Hematopoietic multipotent progenitor cell treated with erythropoietin and hydrocortisone succinate and interleukin-3 and kit ligand, for 15 days (in vitro differentiated cells): ENCODE results near the gene MYT1.
"Not testable (repeated sequence)": the region's sequence is repeated elsewhere in the genome, so short reads cannot be mapped to it uniquely, and the experiment has no call there.

Experiments used
- DNase-seq: peaks from one replicate; pipeline ENCODE4 v3.0.0-alpha.2; 2015; ENCODE audit warnings: low spot score

The MYT1 gene

DNA sequence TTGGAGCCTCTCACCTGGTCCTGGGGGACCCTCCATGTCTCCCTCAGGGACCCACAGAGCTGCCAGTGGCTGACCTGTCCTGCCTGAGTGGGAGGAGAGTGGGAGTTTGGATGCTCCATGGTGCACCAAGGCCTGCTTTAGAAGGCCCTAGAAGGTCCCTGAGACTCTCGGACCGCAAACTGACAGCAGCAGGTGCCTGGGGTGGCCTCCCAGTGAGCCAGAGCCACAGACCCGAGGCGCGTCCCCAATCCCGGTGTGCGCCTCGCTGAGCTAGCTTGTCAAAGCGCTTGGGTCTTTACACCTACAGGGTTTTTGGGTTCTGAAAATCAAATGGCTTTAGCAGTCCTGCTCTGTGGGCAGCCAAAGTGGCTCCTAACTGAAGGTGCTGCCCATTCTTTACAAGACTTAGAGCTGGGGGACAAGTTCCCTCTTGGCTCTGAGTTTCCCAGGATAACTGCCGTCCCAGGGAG, 4.9 kb downstream of the MYT1 start:
- no peak for DNase-seq

DNA sequence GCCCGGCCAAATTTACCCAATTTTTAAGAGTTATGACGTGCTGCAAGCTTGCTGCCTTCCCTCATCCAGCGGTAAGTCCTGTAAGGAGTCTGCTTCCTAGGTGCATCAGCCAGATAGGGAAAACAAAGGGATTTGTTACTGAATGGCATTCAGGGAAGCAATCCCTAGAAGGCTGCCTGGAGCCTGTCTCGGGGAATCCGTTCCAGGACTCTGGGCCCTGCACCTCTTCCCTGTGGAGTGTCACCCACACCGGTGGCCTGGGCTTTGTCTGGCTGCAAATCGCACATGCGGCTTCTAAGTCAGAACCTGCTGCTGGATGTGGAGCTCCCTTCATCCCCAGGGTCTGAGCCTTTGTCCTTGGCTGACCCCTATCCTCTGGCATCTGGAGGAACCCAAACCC, 7.0 kb downstream of the MYT1 start:
- DNase-seq = no peak

DNA sequence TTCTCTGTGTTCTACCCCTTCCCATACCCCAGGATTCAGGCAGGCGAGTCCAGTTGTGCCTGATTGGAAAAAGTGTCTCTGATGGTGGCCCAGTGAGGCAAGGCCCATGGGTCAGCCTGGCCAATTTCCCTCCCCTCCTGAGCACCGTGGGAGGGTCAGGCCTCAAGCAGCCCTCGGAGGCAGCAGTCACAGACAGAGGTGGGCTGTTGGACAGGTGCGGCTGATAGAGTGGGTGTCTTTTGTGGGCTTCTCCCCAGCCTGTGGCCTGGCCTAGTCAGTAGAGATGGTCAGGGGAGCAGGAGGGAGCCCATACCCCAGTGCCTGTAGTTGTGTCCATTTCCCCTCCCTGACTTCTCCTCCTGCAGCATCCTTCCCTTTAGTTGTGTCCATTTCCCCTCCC, 8.9 kb downstream of the MYT1 start:
- DNase-seq = no peak

DNA sequence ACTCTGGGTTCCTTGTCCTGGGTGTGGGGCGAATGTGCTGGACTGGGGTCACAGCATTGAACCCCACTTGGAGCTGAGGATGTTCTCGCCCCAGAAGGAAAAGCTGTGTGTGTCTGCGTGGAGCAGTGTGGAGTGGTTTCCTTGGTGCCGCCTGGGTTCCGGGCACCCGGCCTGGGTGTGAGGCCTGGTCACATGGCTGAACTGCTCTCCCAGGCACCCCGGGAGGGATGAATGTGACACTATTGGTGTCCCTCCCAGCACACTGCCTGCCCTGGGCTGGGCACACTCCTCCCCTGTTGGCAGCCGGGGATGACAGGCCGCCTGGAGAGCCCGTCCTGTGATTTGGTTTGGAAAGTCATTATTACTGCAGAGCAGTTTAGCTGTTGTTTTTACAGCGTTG, 12.3 kb downstream of the MYT1 start:
- DNase-seq = no peak

DNA sequence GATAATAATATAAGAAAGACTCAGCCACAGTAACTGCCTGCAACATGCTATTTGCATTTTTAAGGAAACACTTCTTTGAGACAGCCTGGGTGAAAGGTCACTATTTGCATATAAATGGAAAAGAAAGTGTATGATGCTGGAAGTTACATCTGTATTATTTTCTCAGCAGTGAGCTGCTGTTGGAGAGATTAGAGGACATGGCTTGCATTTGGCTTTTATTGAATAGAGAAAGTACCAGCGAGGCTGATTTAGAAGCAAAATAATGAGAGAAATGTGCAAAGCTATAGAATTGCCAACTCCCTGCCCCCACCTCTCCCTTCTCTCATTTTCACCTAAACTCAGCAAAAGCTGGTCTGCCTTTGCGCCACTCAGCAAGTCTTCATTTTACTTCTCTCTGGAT, 12.7 kb downstream of the MYT1 start:
- no peak for DNase-seq

DNA sequence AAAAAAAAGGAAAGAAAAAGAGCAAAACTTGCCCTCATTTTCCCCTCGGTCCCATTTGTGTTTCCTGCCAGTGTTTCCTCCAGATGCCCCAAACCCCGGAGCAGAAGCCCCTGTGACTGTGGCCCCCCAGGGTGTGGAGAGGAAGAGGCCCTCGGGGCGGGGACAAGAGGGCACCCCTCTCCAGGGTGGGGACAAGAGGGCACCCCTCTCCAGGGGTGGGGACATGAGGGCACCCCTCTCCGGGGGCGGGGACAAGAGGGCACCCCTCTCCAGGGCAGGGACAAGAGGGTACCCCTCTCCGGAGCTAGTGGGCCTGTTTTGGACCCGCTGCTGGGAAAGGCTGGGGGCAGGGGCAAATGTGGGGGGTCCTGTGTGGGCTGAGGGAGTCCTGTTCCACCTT, 13.1 kb downstream of the MYT1 start:
- no peak for DNase-seq

DNA sequence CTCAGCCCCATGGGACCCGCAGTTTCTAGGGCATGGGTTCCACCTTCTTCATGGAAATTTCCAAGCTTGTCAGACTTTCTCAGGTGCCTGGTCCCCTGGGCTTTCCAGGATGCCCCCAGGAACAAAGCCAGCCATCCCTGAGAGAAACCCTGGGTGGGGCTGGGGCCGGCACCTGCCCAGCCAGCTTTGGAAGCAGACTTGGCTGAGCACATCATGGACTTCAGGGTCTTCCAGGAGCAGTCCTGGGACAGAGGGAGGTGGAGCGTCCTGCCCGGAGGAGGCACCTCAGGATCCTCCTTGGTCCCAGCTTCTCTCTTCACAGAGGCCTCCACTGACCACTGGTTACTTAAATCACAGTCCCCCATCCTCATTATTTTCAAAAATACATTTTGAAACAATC, 13.5 kb downstream of the MYT1 start:
- no peak for DNase-seq

DNA sequence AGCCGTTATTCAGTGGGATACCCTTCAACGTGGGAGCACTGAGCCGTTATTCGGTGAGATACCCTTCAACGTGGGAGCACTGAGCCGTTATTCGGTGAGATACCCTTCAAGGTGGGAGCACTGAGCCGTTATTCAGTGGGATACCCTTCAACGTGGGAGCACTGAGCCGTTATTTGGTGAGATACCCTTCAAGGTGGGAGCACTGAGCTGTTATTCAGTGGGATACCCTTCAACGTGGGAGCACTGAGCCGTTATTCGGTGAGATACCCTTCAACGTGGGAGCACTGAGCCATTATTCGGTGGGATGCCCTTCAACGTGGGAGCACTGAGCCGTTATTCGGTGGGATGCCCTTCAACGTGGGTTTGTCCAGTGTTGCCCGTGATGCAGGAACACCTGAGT, 14.7 kb downstream of the MYT1 start:
- DNase-seq = not testable (repeated sequence)

DNA sequence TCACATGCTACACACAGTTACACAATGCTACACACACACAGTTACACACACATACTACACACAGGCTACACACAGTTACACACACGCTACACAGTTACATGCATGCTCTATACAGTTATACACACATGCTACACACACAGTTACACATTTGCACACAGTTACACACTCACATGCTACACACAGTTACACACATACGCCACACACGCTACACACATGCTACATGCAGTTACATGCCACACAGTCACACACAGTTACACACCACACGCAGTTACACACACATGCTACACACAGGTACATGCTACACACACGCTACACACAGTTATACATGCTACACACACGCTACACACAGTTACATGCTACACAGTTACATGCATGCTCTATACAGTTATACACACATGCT, 15.6 kb downstream of the MYT1 start:
- no peak for DNase-seq

DNA sequence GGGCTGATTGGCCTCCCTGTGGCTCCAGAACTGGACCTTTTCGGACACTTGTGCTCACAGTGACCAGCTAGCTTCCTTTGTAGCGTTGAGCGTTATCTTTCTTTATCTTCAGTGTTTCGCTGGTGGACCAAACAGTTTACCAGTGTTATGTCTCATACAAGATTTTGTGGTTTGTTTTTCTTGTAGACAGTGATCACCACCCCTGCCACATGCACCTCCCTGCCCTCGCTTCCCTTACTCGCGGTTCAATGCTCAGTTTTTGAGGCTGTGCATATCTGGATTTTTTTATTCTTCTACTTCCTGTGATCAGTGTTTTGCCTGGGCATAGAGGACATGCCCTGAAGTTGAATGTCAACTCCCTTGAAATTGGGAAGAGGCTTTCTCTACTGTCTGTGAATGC, 16.4 kb downstream of the MYT1 start:
- DNase-seq = no peak

DNA sequence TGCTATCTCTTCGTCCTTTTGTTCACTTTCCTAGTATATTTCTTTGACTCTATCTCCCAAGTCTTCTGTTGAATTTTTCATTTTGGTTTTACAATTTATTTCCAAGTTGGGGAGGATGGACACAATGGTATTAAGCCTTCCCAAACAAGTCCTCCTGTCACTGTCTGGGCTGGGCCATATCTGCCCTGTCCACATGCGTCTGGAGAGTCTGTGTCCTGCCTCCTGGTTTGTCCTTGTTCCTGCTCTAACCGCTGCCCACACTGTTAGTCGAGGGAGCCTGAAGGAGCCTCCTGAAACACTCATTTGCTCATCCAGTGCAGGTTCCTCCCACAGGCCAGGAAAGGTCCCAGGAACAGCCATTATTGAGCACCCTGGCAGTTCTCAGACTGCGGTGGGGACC, 17.1 kb downstream of the MYT1 start:
- DNase-seq = no peak

DNA sequence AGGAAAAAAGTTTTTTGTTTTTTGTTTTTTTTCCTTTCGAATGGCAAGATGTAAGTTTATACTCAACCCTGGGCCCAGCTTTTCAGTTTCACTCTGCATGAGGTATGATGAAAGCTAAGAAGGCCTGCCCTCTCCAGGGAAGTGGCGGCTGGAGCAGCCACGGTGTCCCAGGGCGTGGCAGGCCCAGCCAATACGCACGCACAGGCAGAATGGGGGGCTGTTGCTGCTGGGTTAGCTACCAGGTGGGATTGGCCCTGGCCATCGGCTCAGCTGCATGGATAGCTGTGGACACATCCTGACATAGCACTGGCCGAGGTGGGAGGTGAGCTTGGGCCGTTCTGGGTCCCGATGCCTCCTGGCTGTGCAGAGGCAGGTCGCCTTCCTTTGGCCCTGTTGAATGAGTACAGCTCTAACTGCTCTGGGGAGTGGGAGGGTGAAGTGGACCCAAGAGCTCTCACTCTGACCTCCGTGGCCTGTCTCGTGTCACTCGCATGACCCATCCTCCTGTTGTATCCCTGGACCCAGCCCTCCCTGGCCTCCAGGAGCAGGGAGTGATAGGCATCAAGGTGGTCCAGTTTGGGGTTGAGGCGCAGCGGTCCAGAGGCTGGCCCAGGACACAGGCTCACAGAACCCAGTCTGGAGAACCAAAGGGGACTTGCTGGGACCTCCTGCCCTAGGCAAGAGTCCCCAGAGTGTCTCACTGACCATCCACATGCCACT, 18.1 kb downstream of the MYT1 start:
- DNase-seq = no peak

DNA sequence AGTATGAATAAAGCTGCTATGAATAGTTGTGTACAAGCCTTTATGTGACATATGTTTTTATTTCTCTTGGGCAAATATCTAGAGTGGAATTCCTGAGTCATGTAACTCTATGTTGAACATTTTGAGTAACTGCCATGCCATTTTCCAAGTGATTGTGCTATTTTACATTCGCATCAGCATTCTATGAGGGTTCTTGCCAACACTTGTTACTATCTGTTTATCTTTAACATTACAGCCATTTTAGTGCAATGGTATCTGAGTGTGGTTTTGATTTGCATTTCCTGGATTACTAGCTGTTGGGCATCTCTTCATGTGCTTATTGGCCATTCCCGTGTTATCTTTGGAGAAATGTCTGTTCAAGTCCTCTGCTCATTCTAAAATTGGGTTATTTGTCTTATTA, 19.1 kb downstream of the MYT1 start:
- DNase-seq = no peak

DNA sequence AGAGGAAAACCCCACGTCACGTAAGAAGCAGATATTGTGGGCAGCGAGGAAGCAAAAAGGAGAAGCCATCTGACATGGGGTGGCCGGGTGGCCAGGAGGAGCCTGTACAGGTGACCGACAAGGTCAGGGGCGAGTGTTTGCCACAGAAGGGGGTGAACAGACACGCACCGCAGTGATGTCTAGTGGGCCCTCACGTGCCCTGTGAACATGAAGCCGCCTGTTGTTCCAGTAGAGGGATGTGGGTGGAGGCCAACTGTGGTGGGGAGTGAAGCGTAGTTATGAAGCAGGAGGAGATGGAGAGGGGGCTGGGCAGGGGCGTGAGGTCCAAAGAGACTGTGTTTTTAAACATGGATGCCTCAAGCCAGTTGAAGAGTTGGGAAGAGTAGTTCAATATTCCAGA, 20.5 kb downstream of the MYT1 start:
- DNase-seq = no peak

DNA sequence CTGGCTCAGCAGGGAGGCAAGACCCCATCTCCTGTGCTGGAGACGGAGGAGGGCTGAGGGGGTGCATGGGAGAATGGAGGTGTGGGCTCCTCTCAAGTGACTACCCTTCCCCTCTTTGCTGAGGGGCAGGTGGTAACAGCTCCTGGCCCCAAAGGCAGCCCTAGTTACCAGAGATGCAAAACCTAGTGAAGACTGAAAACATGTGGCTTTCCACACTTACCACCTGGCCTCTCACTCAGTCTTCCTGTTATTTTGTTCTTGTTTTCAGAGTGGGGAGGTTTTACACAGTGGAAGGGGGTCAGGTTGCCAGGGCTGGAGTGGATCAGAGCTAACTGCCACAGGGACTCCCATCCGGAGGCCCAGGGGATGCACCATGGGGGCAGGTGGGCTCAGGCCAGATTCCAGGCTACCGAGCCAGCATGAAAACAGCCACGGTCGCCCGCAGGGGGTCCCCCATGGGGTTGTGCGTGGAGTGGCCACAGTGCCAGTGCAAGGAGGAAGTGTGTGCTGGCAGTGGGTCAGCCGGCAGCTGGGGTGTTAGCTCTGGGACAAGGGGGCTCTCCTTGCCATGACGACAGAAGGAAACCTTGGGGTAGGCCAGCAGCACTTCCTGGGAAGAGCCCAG, 21.1 kb downstream of the MYT1 start:
- DNase-seq = no peak

DNA sequence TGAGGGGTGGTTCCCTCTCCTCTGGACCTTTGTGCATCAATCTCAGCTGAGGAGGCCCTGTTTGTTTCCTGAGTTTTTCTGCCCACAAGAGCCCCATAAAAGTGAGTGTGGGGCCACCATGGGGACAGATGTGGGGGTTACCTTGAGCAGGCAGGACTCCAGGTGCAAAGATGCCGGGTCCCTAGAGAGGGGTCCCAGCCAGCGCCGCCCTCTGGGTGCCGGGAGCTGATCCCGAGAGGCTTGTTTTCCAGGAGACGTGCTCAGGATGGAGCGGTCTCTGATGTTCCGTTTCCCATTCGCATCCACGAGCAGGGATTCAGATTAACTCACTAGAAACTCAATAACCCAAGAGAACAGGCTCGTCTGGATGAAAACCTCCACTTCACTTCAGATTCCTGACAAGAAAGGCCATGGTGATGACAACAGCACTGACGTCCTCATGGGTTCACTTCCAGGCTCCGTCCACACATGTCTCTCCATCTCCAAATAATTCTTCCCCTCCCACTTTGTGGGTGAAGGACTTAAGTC, 21.9 kb downstream of the MYT1 start:
- no peak for DNase-seq

DNA sequence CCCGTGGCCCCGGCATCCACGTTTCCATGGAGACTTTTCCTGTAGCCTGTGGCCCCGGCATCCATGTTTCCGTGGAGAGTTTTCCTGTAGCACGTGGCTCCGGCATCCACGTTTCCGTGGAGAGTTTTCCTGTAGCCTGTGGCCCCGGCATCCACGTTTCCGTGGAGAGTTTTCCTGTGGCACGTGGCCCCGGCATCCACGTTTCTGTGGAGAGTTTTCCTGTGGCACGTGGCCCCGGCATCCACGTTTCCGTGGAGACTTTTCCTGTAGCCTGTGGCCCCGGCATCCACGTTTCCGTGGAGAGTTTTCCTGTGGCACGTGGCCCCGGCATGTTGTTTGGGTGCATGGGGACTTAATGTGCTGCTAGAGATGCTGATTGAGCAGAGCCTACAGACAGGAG, 23.0 kb downstream of the MYT1 start:
- not testable (repeated sequence) for DNase-seq

DNA sequence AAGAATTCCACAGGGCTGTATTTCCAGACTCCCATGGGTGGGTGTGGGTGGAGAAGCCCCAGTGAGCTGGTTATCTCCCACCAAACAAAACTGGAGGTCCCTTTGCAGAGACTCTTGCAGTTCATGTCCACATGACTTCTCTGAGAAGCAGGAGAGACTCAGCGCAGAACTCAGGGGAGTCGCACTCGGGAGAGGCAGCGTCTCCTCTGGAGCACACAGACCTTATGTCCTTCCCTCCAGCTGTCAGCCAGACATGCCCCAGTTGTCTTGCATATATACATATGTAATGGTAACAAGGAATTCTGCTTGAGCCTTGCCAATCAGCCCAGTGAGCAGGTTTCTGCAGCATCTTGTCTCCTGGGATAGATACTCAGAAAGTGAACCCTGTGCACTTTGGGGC, 23.8 kb downstream of the MYT1 start:
- no peak for DNase-seq

DNA sequence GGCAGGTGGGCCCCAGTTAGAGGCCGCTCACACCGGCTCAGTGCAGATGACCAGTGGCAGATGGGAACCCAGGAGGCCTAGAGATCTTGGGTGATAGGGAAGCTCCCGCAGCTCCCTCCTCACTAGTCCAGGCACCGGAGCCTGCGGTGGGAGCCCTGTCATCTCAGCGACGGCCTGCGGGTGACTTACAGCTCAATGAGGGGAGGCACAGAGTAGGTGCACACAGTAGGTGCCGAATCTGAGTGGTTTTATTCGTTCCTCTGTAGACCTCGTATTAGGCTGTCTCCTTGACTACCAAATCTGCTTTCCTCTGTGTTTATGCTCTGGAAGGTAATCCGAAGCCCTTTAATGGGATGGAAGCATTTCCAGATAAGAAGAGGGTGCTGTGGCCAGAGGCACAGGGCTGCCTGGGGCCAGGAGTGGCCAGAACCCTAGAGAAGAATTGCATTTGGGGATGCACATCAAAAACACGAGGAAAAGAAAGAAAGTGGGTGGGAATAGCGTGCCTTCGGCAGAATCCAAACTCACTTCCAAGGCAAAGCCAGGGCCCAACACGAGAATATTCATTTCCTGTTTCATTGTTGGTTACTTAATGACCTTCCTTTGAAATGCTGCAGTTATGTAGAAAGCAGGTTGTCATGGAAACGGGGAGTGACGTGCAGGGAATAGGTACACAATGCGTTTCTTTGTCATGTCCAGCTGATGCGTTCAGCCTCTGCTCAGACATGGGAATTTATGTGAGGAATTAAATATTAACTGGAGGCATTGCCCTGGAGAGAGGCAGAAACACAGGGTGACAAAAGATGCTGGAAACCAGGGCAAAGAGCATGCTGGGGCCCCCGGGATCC, 24.7 kb downstream of the MYT1 start:
- DNase-seq = no peak

DNA sequence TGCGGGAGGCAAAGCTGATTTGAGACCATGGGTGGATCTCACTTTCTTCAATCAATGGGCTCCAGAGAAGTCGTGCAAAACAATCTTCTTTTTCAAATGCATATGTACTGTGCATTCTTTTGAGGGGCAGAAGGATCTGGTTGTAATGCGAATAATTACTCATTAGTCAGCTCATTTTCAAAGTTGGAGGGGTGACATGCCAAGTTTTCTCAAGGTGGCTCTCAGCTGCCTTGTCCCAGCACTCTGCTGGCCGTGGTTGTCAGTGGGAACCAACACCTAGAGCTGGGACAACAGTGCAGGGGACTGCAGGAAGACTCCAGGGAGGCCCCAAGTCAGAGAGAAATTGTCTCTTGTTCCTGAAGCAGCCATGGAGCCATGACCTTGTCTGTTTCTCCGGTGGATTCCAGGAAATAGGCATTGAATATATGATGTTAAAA, 25.3 kb downstream of the MYT1 start:
- DNase-seq = no peak

DNA sequence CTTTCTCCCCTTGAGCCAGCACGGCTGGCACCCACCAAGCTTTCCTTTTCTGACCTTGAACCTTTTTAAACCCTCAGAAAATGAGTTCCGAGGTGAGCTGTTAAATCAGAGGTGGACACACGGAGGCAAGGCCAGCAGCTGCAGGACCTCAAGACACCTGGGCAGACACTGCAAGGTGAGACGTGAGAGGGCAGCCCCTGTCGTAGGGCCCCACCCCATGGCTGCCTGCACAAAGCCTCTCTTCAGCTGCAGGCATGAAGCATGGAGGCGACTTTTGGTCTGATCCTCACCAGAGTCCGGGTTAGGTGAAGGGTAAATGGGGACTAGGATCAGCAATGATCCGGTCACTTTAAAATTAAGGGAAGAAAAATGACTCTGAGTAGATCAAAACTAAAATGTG, 25.7 kb downstream of the MYT1 start:
- no peak for DNase-seq

DNA sequence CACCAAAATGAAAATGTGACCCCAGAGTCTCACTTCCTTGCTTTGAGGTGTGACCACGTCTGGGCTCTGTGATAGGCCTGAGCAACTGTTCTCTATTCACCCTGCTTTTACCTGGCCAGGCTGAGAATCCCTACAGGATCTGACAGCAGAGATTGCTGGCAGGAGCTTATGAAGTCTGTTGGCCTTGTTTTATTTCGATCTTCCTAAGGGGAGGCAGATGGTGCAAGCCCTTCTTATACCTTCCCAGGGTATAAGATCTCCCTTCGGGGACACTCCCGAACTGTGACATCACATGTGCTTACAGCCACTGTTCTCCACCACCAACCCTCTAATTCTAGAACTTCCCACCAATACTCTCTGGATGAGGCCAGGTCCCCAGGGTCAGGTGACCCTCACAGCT, 26.8 kb downstream of the MYT1 start:
- DNase-seq = no peak

DNA sequence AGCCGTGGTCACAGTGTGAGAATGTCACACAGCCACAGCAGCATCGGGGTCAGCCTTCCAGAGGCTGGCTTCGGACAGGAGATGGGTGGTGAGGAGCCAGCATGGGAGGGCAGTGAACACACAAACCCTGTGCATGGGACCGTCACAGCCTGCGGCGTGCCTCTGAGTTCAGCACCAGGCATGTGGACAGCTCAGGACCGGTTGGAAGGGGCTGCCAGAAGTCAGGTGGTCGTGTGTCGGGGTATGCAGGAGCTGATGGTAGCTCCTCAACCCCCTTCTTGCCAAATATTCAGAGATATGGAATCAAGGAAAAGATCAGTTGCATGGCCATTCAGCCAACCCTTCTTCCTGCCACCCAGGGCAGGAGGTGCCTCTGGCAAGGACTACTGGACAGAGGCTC, 28.2 kb downstream of the MYT1 start:
- DNase-seq = no peak
